Measurements from ENCODE around the gene CDC42BPB. TPM values are rescaled to one million over a fixed set of nuclear protein-coding genes. Genes with fewer than 3 reads are reported as not detected.
A peak's percentile ranks its signal among the peaks of the same experiment; 100 is the strongest.

Gene CDC42BPB
- total RNA-seq, 4 donors from 2014 or later, result 90.7 to 153 (median 101) TPM

GRCh38 chr14:102957222-102957621 lies 100.1 kb downstream of the CDC42BPB start:
- intact Hi-C loops (cut with DNase I), result no loop called here
- Histone ChIP-seq H3K27ac (peak overlapping the region in 2 of 3 donors; percentile 4 to 17), H3K4me1 (peaks cover 17 to 24% of the 10 kb centered on the region in 2 donors), H3K9me3 (no peaks in the 10 kb centered on the region), H3K4me3 (replicated peaks in 1 of 3) (no peak overlapping the region), H3K36me3 (peaks cover 47 to 48% of the 10 kb centered on the region in 2 donors), H3K27me3 (no peaks in the 10 kb centered on the region)
- WGBS, 2 donors, result 32 to 57% methylated on average over 10 of the region's 10 CpGs
- TF ChIP-seq POLR2A (IDR thresholded peaks at IDR 0.05), result no peak
- TF ChIP-seq CTCF (IDR thresholded peaks at IDR 0.05), result no peak
- peak; percentile 68 to 69 for DNase-seq

DNA sequence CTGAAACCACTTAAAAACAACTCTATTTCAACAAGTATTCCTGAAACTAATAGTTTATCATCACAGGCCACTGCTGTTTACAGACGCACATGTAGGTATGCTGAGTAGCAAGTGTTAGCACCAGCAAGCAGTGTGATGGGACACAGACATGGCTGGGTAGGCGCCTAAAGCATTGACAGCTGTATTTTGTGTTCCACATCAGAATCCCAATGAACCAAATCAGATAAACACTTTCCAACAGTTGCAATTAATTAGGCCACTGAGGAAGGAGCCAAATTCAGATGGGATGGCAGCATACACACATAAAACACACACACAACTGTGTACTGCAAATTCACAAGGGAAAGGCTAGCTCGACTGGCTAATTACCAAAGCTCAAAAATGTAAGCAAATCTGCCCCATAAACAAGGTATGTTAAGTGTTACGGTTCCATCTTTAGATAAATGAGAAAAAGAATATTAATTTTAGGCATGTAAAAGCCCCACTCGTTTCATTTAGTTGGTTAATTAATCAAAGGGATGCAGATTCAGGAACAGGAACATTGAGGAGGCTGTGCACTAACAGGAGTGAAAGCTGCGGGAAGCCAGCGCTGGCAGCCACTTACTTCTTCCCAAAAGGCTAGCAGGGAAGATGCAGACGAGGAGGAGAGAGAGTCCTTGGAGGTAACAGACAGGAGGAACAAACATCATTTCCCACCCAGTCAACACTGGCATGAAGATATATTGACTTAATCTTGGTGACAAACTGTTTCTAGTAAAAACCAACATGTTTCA lies 101.5 kb downstream of the CDC42BPB start:
- H3K4me3 ChIP-seq (replicated peaks in 1 of 3), result no peak overlapping the region
- WGBS, 2 donors, result 87 to 90% methylated on average over 8 of the region's 8 CpGs
- no peaks in the 10 kb centered on the region for H3K27me3 ChIP-seq
- TF ChIP-seq POLR2A (IDR thresholded peaks at IDR 0.05) (no peak), CTCF (IDR thresholded peaks at IDR 0.05) (no peak)
- H3K9me3 ChIP-seq, result no peaks in the 10 kb centered on the region
- H3K36me3 ChIP-seq, result peaks cover 40 to 45% of the 10 kb centered on the region in 2 donors
- no peak for DNase-seq
- H3K27ac ChIP-seq, result peak overlapping the region in 2 of 3 donors; percentile 41 to 58
- intact Hi-C loops (cut with DNase I), result no loop called here
- H3K4me1 ChIP-seq, result peaks cover 25 to 26% of the 10 kb centered on the region in 2 donors

- no peak overlapping the region for H3K4me3 ChIP-seq (replicated peaks in 1 of 3)
- DNase-seq, result no peak
- H3K27me3 ChIP-seq, result no peaks in the 10 kb centered on the region
- intact Hi-C loops (cut with DNase I), result no loop called here
- no peaks in the 10 kb centered on the region for H3K9me3 ChIP-seq
- TF ChIP-seq CTCF (IDR thresholded peaks at IDR 0.05) (no peak), POLR2A (IDR thresholded peaks at IDR 0.05) (no peak)
- WGBS, 2 donors, result 89 to 96% methylated on average over 16 to 18 of the region's 18 CpGs
- H3K36me3 ChIP-seq, result peaks cover 39 to 46% of the 10 kb centered on the region in 2 donors
- H3K4me1 ChIP-seq, result peaks cover 41 to 42% of the 10 kb centered on the region in 2 donors
- H3K27ac ChIP-seq, result no peak overlapping the region
Observed at GRCh38 chr14:102954081-102954789, 103.1 kb downstream of the CDC42BPB start.

- no peak for DNase-seq
- Histone ChIP-seq H3K9me3 (no peaks in the 10 kb centered on the region), H3K36me3 (peaks cover 34 to 39% of the 10 kb centered on the region in 2 donors), H3K27ac (no peak overlapping the region), H3K27me3 (no peaks in the 10 kb centered on the region), H3K4me3 (replicated peaks in 1 of 3) (no peak overlapping the region), H3K4me1 (peaks cover 47 to 49% of the 10 kb centered on the region in 2 donors)
- WGBS, 2 donors, result 92% methylated on average over 15 of the region's 15 CpGs
- intact Hi-C loops (cut with DNase I), result no loop called here
- TF ChIP-seq POLR2A (IDR thresholded peaks at IDR 0.05), result no peak
- TF ChIP-seq CTCF (IDR thresholded peaks at IDR 0.05), result no peak
Observed at GRCh38 chr14:102953100-102953499, 104.2 kb downstream of the CDC42BPB start.

- Histone ChIP-seq H3K4me3 (replicated peaks in 1 of 3) (no peak overlapping the region), H3K9me3 (no peaks in the 10 kb centered on the region), H3K27ac (no peak overlapping the region), H3K27me3 (no peaks in the 10 kb centered on the region), H3K4me1 (peaks cover 38 to 43% of the 10 kb centered on the region in 2 donors), H3K36me3 (peaks cover 34 to 39% of the 10 kb centered on the region in 2 donors)
- intact Hi-C loops (cut with DNase I), result no loop called here
- WGBS, 2 donors, result 96 to 98% methylated on average over 5 to 6 of the region's 6 CpGs
- TF ChIP-seq POLR2A (IDR thresholded peaks at IDR 0.05) (no peak), CTCF (IDR thresholded peaks at IDR 0.05) (no peak)
- no peak for DNase-seq
Observed at GRCh38 chr14:102952276-102952675, 105.1 kb downstream of the CDC42BPB start.
